AG08395 (cell line): ENCODE results near the gene GALNT13.

Experiments
- DNase-seq: peaks from one replicate; pipeline ENCODE4 v3.0.0; 2012; ENCODE audit warnings: mixed read lengths, low spot score

The GALNT13 gene

GRCh38 chr2:153944800-153945199, 73.1 kb downstream of the GALNT13 start:
- DNase-seq: no peak

DNA sequence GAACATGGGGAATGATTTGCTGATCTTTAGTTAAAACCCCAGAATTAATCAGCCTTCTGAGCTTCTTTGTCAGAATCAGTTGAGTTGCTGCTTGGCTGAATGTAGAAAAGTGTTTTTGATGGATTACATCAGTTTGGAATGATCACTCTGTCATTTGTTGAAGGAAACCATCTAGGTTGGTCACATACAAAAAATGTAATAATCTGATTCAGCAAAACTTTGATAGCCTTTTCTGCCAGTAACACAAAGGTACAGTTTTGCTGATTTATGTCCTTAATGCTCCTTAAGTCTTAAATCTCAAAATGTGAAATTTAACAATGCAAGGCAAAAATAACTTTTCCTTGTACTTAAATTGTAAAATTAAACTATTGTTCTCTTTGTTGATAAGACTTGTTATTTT, 74.3 kb downstream of the GALNT13 start:
- no peak for DNase-seq

DNA sequence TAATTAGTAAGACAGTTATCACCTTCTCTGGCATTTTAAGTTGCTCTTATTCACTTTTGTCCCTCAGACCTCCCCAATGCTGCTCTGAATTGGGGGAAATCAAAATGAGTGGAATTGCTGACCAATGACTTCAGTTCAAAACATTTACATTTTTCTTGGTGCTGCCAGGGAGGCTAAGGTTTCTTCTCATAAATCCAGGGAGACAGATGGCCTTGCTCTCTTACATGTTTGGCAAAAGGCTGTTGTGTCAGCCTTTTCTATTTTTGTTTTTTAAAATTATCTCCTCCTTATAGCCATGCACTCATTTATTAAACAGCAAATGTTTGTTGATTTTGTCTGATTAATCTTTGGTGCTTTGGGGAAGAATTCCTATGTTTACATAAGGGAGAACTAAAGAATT, 82.0 kb downstream of the GALNT13 start:
- DNase-seq: no peak

GRCh38 chr2:153963256-153963655, 91.5 kb downstream of the GALNT13 start:
- DNase-seq: no peak

- DNase-seq: no peak
These were observed 95.7 kb downstream of the GALNT13 start for GRCh38 chr2:153967248-153967973.

DNA sequence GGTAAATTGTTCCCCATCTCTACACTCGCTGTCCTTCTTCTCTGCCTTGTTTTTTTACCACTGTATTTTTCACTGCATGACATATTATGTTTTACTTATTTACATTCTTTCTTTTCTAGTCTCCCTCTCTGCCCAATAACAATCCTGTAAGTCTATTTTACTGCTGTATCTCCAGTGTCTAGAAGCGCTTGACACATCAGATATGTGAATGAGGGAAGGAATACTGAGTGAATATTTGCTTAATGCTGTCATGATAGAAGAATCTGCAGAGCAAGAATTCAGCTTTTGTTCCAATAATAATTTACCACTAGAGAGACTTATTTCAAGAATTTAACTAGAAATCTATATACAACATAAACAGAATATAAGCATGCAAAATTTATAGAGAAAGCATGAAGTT, 99.5 kb downstream of the GALNT13 start:
- no peak for DNase-seq

- no peak for DNase-seq
These were observed 100.1 kb downstream of the GALNT13 start for GRCh38 chr2:153971855-153972254.

DNA sequence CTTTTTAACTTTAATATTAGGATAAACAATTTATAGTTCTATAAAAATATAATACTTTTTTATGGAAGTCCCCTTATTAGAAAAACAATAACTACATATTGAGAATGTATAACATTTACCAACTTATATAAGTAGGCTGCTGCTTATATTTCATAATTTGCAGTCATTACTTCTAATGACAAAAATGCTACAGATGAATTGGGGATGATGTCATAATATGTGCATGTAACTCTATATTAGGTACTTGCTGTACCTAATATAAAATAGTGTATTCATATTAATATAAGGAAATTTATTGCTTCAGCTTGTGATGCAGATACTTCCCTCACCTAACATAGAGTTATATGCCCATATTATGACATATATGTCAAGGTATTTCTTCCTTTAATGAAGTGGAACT, 100.7 kb downstream of the GALNT13 start:
- no peak for DNase-seq

DNA sequence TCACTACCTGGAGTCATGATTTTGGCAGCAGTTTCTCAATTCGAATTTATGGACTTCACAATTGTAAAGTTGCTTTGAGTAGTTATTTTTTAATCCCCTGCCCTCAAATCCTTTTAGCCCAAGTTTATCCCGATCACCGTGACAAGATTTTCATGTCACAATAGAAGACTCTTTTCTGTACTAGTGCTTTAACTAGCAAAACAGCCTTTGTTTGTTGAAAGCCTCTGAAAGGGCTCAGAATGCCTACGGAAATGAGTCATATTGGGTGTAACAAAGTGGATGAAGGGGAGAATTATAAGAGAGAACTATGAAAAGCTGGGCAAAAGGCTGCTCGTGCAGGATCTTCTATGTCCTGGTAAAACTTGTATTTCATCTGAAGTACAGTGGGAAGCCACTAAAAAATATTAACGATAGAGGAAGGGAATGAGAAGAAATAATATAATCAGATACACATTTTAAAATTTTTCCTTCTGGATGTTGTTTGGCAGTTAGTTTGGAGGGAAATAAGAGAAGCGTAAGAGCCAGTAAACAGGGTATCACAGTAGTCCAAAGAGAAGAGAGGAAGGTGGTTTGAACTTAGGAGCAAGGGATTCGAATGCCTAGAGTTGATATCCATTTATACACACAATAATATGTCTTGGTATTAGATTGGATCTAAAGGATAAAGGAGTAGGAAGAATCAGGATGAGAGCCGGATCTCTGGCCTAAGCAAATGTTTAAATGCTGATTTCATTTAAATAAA, 114.9 kb downstream of the GALNT13 start:
- no peak for DNase-seq

DNA sequence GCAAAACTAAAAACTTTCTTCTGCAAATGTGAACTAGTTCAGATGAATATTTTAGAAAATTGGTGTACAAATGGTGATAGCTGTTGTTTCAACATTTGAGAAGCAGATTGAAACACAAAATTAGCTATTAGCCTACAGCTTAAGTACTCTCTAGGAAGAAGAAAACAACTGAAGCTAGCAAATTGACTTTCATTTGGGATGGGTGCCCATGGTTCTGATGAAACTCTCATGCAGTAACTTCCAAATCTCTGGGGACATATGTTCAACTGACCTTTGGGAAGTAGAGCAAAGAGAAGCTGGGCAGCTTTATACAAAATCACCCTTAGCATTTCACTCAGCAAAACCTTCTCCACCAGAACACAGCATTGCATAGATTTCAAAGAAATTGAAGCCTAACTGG, 119.0 kb downstream of the GALNT13 start:
- no peak for DNase-seq

DNA sequence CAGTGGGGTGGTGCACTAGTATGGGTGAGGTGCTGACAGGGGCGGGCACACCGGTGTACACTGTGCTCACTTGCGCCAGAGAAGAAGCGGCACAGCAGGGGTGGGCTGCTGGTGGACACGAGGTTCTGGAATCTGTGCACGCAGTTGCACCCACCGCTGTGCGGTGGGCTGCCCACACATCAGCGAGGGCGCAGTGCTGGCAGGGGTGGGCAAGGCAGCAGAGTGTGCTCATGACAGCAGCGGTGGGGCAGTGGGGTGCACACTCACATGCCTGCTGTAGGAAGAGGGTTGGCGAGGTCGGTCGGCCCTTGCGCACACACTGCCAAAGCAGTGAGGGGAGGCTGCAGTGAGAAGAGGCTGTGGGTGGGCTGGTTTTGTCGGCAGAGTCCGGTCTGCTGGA, 141.8 kb downstream of the GALNT13 start:
- DNase-seq: no peak

- DNase-seq: no peak
These were observed 143.5 kb downstream of the GALNT13 start for GRCh38 chr2:154015233-154015632.

DNA sequence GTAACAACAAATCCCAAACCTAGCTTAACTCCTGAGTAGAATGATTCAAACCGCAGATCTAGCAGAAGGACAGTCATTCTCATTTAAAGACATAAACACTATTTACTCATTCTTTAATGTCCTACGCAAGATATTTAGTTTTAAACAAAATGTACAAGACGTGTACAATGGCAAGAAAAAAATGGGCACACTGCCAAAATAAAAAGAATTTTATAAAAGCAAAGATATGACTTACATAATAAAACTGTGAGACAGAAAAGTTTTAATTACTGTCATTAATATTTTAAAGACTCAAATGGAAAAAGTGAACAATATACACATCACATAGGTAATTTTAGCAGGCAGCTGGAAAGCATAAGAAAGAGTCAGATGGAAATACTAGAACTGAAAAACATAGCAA, 157.8 kb downstream of the GALNT13 start:
- DNase-seq: no peak

GRCh38 chr2:154032220-154032619, 160.5 kb downstream of the GALNT13 start:
- DNase-seq: no peak

DNA sequence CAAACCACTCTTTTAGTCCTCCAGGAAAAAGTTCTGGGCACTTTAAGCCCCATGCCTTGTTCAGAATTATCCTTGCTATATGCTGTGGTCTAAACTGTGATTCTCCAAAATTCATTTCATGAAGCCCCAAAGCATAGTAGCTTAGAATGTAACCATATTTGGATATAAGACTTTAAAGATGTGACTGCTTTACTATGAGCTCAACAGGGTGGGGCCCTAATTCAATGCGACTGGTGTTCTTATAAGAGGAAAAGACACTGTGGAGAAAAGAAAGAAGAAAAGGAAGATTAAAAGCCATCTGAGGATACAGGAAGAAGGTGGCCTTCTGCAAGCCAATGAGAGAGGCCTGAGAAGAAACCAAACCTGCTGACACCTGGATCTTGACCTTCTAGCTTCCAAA, 174.8 kb downstream of the GALNT13 start:
- no peak for DNase-seq

GRCh38 chr2:154048905-154049304, 177.2 kb downstream of the GALNT13 start:
- DNase-seq: no peak

GRCh38 chr2:154049561-154049960, 177.8 kb downstream of the GALNT13 start:
- DNase-seq: no peak

DNA sequence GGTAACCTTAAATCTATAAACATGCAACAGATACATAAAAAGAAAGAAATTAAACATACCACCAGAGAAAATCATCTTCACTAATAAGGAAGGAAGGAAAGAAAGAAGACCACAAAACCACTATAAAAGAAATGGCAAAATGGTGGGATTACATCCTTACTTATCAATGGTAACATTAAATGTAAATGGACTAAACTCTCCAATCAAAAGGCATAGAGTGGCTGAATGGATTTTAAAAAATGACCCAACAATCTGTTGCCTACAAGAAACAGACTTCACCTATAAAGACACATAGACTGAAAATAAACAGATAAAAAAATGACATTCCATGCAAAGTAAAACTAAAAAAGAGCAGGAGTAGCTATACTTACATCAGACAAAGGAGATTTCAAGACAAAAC, 195.4 kb downstream of the GALNT13 start:
- DNase-seq: no peak

DNA sequence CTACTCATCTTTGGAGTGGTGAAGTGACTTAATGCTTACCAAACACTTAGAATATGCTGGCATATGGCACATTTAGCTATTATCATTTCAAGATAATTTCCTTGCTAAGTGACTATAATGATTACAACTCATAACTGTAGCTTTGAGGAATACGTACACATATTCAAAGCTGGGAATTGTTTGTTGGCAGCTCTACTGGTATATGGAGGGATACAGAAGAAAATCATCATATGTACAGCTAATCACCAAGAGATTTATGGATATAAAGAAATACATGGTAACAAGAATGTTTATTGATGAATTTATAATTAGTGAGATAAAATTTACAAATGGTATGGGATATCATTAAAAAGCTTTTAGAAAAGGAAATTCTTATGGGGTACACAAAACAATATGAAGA, 207.2 kb downstream of the GALNT13 start:
- DNase-seq: no peak

DNA sequence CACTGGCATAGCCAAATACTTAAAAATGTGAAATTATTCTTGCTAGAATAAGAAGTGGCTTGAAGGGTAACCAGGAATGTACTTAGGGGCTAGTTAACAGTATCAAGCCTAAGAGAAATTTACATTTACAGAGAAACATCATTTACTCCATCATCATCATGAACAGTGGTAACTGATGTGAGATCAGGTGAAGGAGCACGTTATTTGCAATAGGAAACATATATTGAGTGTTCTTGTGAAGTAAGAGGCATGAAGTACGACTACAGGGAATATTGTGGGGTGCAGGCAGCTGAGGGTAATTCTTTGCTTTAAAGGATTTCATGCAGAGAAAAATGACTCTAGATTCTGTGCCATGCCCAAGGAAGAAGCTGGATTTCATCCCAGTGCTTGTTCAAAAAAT, 220.8 kb downstream of the GALNT13 start:
- no peak for DNase-seq

- DNase-seq: no peak
These were observed 222.1 kb downstream of the GALNT13 start for GRCh38 chr2:154093856-154094255.

DNA sequence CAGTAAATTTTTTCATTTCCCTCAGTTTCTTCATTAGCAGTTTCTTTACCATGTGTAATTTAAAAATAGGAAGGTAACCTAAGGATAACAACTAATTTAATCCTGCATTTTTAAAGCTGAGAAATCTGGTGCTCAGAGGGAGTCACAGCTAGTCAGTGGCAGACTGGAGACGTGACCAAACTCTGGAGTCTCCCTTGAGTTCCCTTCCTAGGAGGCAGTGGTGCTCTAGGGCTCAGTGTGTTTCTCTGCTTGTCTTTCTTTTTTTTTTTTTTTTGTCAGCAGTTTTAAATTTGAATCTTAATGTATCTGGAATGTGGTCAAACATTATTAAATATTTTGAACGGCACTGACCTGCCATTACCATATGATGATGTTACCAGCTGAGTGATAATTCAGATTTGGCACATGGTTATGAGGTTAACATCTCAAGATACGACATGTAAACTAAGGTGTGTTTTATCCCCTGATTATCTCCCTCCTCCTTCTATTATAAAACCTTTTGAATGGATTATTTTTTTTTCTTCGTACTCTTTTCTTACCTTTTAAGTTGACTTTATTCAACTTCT, 226.2 kb downstream of the GALNT13 start:
- DNase-seq: no peak

- DNase-seq: no peak
These were observed 249.0 kb downstream of the GALNT13 start for GRCh38 chr2:154120706-154121105.
